HG02884 (cell line): ENCODE measurements around the gene TMEM254.
"Not testable (repeated sequence)": the region's sequence is repeated elsewhere in the genome, so short reads cannot be mapped to it uniquely, and the experiment has no call there.

Experiments
- ATAC-seq: cut with Tn5 transposase; IDR thresholded peaks from one replicate; pipeline ENCODE4 v1.9.1; 2021; ENCODE audit warnings: mild to moderate bottlenecking, moderate library complexity; ENCODE audit not compliant: unreplicated experiment

TMEM254 gene

DNA sequence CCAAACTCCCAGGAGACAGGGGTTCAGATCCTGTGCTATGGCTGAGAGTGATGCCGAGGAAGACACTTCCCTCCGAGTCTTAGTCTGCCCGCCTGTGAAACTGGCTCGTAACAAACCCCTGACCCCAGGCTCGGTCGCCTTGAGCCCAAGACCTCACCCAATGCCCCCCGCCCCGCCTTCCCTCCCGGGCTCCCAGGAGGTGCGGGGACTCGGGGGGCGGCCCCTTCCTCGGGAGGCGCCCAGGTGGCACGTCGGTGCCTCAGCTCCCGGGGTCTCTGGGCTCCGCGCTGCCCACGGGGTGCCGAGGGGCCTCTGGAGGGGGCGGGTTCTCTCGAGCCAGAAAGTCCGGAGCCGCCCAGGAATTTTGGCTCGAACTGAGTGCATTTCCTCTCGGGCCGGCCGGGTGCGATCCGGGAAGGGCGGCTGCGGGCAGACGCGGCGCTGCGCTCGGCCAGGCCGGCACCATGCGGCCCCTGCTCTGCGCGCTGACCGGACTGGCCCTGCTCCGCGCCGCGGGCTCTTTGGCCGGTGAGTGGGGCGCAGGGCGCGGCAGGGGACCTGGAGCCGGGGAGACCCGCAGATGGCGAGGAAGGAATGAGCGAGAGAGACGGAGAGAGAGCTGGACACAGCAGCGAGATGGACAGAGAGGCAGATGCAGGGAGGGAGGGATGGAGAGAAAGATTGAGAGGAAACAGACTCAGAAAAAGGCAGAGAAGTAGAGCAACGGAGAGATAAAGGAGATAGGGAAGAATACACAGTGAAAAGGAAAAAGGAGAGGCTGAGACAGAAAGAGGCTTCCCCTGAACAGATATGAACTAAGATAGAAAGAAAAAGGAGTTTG lies 54.1 kb downstream of the TMEM254 start, which contains the start of gene PLAC9:
Gene PLAC9, plus strand, starts transcription at position 432 of the 841 bp plus-strand sequence. Its CDS starts 33 bp downstream, at position 465.
- no peak for ATAC-seq

DNA sequence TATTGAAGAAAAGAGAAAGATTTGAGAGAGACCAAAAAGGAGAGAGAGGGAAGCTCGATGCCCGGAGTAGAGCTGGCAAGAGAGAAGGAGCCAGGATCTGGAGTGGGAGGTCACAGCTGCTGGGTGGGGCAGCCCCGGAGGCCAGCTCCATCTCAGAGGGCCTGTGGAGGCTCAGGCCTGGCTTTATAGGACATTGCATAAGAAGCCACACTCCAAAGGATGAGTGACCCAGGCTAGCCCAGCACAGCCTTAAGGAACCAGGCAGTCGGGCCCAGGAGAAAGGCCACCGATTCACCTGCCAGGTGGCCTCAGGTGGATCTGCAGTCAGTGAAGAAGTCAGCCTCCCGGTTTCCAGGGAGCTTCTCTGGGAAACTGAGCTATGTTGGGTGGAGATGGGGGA lies 54.7 kb downstream of the TMEM254 start:
- ATAC-seq: no peak

DNA sequence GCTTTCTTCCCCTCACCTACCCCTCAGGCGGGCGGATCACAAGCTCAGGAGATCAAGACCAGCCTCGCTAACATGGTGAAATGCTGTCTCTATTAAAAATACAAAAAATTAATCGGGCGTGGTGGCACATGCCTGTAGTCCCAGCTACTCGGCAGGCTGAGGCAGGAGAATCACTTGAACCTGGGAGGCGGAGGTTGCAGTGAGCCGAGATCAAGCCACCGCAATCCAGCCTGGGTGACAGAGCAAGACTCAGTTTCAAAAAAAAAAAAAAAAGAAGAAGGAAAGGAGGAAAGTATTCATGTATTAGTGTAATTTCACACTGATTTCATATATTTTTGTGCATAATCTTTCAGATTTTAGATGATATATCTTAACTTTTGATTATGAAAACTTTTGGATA lies 55.2 kb downstream of the TMEM254 start:
- not testable (repeated sequence) for ATAC-seq

DNA sequence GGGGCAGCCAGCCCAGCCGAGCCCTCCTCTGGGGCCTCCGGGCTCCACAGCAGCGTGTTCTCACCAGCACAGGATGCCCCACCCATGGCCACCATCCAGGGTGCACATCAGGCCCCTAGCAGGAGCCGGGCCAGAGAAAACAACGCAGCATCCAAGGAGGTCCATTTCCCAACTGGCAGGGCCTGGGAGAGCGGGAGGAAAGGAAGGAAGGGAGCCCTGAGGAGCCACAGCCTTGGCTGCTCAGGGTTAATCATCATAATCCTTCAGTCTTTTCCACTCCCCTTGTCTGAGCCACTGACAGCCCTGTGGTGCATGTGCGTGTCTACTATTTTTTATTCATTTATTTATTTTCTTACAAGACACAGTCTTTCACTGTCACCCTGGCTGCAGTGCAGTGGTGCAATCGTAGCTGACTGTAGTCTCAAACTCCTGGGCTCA lies 57.7 kb downstream of the TMEM254 start:
- no peak for ATAC-seq

DNA sequence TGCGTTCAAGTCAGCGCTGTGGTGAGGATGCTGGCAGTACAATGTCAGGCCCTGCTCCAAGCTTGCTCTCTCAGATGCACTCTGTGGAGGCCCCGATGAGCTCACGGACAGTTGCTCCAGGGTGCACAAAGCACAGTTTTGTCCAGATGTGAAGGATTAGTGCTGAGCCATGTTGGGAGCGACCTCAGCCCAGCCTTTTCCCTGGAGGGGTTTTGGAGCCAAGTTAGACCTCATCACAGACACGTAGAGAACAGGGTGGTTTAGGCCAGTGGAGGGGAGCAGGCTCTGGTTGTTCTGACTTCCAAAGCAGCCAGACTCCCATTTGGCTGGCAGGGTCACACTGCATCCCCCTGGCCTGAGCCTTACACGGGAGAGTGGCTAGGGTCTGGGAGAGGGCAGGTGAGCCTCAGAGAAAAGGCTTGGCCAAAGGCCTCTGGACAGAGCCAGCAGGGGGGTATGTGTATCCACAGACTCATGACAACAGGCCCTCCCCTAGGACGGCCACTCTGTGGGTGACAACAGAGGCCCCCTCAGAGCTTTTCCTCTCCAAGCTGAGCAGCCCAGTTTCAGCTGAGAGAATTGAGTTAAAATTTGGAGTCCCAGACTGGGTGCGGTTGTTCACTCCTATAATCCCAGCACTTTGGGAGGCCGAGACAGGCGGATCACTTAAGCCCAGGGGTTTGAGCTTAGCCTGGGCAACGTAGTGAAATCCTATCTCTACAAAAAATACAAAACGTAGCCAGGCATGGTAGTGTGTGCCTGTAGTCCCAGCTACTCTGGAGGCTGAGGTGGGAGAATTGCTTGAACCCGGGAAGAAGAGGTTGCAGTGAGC lies 58.8 kb downstream of the TMEM254 start:
- no peak for ATAC-seq

DNA sequence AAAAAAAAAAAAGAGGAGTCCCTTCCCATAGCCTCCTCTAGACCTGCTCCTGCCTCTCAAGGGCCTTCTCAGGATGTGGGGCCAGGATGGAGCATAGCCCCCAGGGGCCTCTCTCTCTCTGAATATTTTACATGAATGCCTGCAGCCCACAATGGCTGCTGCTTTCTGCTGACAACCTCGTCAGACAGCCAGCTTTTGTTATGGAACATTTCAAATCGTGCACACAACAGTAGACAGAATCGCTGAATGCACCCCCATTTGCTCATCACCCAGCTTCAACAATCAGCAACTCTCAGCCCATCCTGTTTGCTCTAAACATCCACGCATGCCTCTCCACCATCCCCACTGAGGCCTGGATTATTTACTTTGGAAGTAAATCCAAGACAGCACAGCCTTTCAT lies 59.5 kb downstream of the TMEM254 start:
- no peak for ATAC-seq

DNA sequence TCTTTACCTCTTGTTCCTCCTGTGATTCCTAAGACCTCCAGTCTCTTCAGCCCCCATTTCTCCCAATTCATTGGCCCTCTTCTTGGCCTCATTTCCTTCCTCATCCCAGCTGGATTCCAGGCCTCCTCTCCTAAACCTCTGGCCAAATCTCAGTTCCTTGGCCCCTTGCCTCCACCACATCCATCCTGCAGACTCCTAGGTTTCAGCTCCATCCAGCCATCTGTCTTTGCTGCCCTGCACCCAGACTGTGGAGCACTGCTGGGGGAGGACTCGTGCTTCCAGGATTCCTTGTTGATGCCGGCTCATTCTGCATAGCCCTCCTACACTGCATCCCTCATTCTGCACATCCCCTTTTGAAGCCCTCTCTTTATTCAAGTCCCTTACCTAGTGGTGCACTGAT lies 60.8 kb downstream of the TMEM254 start:
- ATAC-seq: no peak

DNA sequence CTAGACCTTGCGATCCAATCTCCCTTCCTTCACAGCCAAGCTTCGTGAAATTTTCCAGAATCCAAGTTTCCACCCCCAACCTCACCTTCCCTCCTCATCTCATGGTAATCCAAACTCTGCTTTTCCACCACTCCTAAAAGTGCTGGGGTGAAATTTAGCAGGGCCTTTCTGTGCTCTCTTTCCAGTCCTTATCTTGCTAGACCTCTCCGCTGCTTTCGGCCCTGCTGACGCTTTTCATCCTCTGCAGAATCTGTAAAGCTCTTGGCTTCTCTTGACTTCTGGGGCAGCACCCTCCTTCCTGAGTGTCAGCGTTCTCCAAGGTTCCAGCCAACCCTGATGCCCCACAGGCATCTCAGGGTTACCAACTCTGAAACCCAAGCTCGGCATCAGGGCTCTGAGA lies 61.8 kb downstream of the TMEM254 start:
- ATAC-seq: no peak

DNA sequence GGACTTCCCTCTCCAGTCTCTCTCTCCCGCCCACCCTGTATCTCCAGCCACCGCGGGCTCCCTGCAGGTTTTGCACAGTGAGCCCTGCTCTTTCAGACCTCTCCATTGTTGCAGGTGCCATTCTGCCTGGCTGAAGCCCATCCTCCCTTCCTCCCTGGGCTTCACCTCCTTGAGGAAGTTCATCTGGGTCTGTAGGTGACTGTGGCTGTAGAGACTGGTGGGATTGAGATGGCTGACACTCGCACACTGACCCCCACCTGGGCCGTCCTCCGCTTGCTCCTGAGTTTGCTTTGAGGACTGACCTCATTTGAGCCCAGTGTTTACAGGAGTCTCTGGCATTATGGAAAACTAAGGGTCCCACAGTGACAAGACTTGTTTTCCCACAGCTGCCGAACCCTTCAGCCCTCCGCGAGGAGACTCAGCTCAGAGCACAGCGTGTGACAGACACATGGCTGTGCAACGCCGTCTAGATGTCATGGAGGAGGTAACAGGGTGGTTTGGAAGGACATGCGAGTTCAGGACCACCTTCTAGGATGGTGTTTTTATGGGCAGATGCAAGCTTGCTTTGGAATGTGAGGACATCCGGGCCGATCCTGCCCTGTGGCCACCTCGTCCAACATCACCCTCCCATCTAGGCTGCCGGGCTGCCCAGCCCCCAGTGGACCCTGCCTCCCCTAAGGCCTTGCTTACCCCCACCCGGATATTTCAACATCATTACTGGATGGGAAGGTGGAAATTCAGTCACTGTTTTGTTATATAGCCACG lies 63.4 kb downstream of the TMEM254 start:
- ATAC-seq: no peak
